PC-3 (cell line): ENCODE data around the gene IL17RB.

Source experiments
- EZH2 ChIP-seq: fragments of 300-600 bp; sonication (generic); IDR thresholded peaks from one replicate; pipeline ENCODE4 v1.6.1; 2017; ENCODE audit warnings: antibody characterized with exemption, mild to moderate bottlenecking, low read length; ENCODE audit not compliant: unreplicated experiment
- TF ChIP-seq, protein P1 (sequence below): fragments of 300-600 bp; sonication (generic); conservative IDR thresholded peaks from 2 replicates; pipeline ENCODE4 v1.5.1; 2017; ENCODE audit warnings: antibody characterized with exemption, low read depth, mild to moderate bottlenecking, low read length

DNA sequence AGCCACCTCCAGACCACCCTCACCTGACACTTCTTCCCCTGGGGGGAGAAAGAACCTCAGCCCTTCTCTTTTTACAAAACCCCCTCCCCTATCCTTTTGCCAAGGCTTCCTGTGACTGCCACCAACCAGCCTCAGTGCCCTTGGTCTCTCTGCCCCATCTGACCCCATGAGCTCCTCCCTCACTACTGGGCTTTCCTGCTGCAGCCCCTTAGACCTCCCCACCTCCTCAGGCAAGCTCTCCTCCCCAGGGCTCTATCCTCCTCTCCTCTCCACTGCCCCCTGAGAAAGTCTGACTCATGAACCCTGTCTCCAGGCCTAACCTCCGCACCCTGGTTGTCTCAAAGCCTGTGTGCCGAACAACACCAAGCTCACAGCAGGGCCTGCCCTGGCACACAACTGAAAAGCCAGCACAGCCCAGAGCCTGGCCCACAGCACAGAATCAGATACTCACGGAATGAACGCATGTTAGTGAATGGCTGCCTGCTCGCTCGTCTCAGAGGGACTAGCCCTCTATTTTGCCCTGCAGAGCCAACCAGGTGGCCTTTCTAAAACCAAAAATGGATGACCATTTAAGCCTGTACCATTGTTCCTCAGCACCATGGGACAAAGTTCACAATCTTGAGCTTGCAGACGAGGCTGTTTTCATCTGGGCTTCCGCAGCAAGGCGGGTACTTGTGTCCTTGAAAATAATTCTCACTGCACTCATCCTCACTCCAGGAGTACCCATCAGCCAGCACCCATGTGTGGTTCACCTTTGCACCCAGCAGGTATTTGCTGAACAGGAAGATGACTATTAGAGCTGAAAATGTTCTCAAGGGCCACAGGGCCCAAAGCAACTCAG is 1.9 kb upstream of the IL17RB start:
- TF ChIP-seq, protein P1, sequence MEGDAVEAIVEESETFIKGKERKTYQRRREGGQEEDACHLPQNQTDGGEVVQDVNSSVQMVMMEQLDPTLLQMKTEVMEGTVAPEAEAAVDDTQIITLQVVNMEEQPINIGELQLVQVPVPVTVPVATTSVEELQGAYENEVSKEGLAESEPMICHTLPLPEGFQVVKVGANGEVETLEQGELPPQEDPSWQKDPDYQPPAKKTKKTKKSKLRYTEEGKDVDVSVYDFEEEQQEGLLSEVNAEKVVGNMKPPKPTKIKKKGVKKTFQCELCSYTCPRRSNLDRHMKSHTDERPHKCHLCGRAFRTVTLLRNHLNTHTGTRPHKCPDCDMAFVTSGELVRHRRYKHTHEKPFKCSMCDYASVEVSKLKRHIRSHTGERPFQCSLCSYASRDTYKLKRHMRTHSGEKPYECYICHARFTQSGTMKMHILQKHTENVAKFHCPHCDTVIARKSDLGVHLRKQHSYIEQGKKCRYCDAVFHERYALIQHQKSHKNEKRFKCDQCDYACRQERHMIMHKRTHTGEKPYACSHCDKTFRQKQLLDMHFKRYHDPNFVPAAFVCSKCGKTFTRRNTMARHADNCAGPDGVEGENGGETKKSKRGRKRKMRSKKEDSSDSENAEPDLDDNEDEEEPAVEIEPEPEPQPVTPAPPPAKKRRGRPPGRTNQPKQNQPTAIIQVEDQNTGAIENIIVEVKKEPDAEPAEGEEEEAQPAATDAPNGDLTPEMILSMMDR: no peak
- no peak for TF ChIP-seq EZH2
